ENCODE data around the gene RPTOR.

RPTOR gene

DNA sequence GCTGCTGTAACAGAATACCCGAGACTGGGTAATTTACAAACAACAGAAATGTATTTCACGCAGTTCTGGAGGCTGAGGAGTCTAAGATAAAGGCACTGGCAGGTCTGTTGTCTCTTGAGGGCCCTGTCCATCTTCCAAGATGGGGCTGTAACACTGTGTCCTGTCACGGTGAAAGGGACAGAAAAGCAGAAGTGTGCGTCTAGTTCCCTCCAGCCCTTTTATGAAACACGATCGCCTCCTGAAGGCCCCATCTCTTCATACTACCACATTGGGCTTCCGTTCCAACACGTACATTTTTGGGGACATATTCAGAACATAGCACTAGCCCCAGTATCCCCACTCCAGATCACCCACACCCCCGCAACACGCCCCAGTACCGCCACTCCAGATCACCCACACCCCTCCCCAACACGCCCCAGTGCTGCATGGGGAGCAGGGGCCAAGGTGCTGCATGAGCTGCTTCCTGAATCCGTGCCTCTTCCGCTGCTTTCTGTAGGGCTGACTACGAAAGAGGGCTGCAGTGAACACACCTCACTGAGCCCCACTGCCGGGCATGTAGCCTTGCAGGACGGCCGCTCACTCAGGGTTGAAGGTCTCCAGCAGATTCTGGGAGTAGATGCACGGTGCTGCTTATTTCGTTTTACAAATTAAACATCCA, 91.9 kb downstream of the RPTOR start:
- no peak overlapping the region for H2BK5ac ChIP-seq (ENCODE audit: low read length)
- H3K9me3 ChIP-seq (replicated peaks in 1 of 2; ENCODE audit: control insufficient read depth in 2 of 2, insufficient read depth in 1 of 2, low read depth in 1 of 2, low read length in 2 of 2) = peaks cover 0 to 8% of the 10 kb centered on the region in 2 donors
- H3K18ac ChIP-seq (ENCODE audit: low read length) = peak overlapping the region; percentile 31
- peaks cover 14% of the 10 kb centered on the region for H3K79me1 ChIP-seq (ENCODE audit: low read depth, low read length)
- H4K8ac ChIP-seq (ENCODE audit: low read depth, low read length) = no peak overlapping the region
- peaks cover 0 to 2% (median 0%) of the 10 kb centered on the region in 3 experiments for H3K27me3 ChIP-seq (ENCODE audit: control insufficient read depth in 3 of 3, insufficient read depth in 3 of 3, low read depth in 1 of 3, low read length in 3 of 3)
- H3K27ac ChIP-seq (replicated peaks; ENCODE audit: low read length) = no peak overlapping the region
- no peak overlapping the region for H2AFZ ChIP-seq (ENCODE audit: low read length)
- no peak overlapping the region for H3K4me2 ChIP-seq (ENCODE audit: insufficient read depth, low read length, poor library complexity, severe bottlenecking)
- H3K23ac ChIP-seq (ENCODE audit: low read depth, low read length, poor library complexity) = no peak overlapping the region
- H2BK120ac ChIP-seq (ENCODE audit: low read depth, low read length) = no peak overlapping the region
- H3K9ac ChIP-seq (ENCODE audit: low read depth, low read length, poor library complexity) = no peak overlapping the region
- WGBS, 2 donors (ENCODE audit: extremely low coverage in 2 of 2, insufficient read length in 2 of 2, insufficient replicate concordance in 1 of 2) = no CpG with 5 or more reads among the region's 20 CpGs
- no peak overlapping the region for H2BK12ac ChIP-seq (ENCODE audit: low read length)
- no peak overlapping the region for H3K4me3 ChIP-seq (ENCODE audit: low read length in 2 of 2)
- H3K4me1 ChIP-seq (ENCODE audit: control insufficient read depth in 2 of 2, insufficient read depth in 1 of 2, low read depth in 1 of 2, low read length in 2 of 2) = peaks cover 0 to 11% of the 10 kb centered on the region in 2 donors
- H3K4ac ChIP-seq (ENCODE audit: low read length) = no peak overlapping the region
- no peak overlapping the region for H4K91ac ChIP-seq (ENCODE audit: low read depth, low read length, poor library complexity)
- no peak overlapping the region for H2BK15ac ChIP-seq (ENCODE audit: low read length)
- no peak overlapping the region for H3K14ac ChIP-seq (ENCODE audit: low read length)
- no peak overlapping the region for H2AK5ac ChIP-seq (ENCODE audit: low read depth, low read length)
- peaks cover 0 to 3% of the 10 kb centered on the region in 2 donors for H3K36me3 ChIP-seq (replicated peaks in 1 of 2; ENCODE audit: control insufficient read depth in 2 of 2, insufficient read depth in 2 of 2, low read length in 2 of 2)
- no peak for DNase-seq (ENCODE audit: low spot score)

DNA sequence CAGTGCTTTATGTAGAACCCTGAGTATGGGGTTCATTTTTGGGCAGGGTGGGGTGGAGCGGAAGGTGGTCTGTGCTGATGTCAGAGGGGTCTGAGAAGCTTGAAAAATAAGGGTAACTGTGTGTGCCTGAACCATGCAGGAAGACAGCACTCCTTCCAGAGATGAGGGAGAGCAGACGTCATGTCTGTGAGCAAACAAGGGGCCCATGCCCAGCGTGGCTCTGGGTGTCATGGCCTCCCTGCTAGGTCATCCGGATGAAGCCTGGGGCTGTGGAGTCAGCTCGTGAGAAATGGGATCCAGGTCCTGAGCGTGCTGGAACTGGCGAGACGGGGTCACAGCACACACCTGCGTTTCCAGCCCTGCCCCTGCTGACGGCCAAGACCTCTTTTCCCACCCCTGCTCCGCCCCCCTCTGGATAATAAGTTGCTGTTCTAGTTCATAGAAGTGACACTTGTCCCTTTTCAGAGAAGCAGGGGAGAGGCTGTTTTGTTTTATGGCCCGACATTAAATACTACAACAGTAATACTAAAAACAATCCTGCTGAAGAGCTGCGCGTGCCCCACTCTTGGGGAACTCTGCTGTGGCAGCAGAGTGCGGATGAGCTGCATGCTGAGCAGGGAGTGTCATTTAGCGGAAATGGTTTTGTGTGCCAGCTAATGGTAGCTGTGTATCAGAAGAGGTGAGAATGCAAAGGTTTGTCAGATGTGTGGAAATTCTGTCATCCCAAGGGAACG, 92.6 kb downstream of the RPTOR start:
- no CpG with 5 or more reads among the region's 17 CpGs for WGBS, 2 donors (ENCODE audit: extremely low coverage in 2 of 2, insufficient read length in 2 of 2, insufficient replicate concordance in 1 of 2)
- peaks cover 14% of the 10 kb centered on the region for H3K79me1 ChIP-seq (ENCODE audit: low read depth, low read length)
- DNase-seq (ENCODE audit: low spot score) = no peak
- H3K4me1 ChIP-seq (ENCODE audit: control insufficient read depth in 2 of 2, insufficient read depth in 1 of 2, low read depth in 1 of 2, low read length in 2 of 2) = peaks cover 0 to 11% of the 10 kb centered on the region in 2 donors
- H3K27me3 ChIP-seq (ENCODE audit: control insufficient read depth in 3 of 3, insufficient read depth in 3 of 3, low read depth in 1 of 3, low read length in 3 of 3) = peaks cover 0 to 2% (median 0%) of the 10 kb centered on the region in 3 experiments
- H3K9ac ChIP-seq (ENCODE audit: low read depth, low read length, poor library complexity) = no peak overlapping the region
- H3K36me3 ChIP-seq (replicated peaks in 1 of 2; ENCODE audit: control insufficient read depth in 2 of 2, insufficient read depth in 2 of 2, low read length in 2 of 2) = peaks cover 0 to 4% of the 10 kb centered on the region in 2 donors
- no peak overlapping the region for H2BK12ac ChIP-seq (ENCODE audit: low read length)
- H3K4me3 ChIP-seq (ENCODE audit: low read length in 2 of 2) = no peak overlapping the region
- H2BK120ac ChIP-seq (ENCODE audit: low read depth, low read length) = no peak overlapping the region
- no peak overlapping the region for H2BK15ac ChIP-seq (ENCODE audit: low read length)
- no peak overlapping the region for H2BK5ac ChIP-seq (ENCODE audit: low read length)
- no peak overlapping the region for H3K23ac ChIP-seq (ENCODE audit: low read depth, low read length, poor library complexity)
- H4K91ac ChIP-seq (ENCODE audit: low read depth, low read length, poor library complexity) = no peak overlapping the region
- H3K4me2 ChIP-seq (ENCODE audit: insufficient read depth, low read length, poor library complexity, severe bottlenecking) = no peak overlapping the region
- H2AK5ac ChIP-seq (ENCODE audit: low read depth, low read length) = no peak overlapping the region
- no peak overlapping the region for H3K4ac ChIP-seq (ENCODE audit: low read length)
- no peak overlapping the region for H2AFZ ChIP-seq (ENCODE audit: low read length)
- H3K18ac ChIP-seq (ENCODE audit: low read length) = peak overlapping the region; percentile 54
- peak overlapping the region; percentile 10 for H3K14ac ChIP-seq (ENCODE audit: low read length)
- peak overlapping the region; percentile 55 for H4K8ac ChIP-seq (ENCODE audit: low read depth, low read length)
- no peak overlapping the region for H3K27ac ChIP-seq (replicated peaks; ENCODE audit: low read length)
- peaks cover 0 to 8% of the 10 kb centered on the region in 2 donors for H3K9me3 ChIP-seq (replicated peaks in 1 of 2; ENCODE audit: control insufficient read depth in 2 of 2, insufficient read depth in 1 of 2, low read depth in 1 of 2, low read length in 2 of 2)

DNA sequence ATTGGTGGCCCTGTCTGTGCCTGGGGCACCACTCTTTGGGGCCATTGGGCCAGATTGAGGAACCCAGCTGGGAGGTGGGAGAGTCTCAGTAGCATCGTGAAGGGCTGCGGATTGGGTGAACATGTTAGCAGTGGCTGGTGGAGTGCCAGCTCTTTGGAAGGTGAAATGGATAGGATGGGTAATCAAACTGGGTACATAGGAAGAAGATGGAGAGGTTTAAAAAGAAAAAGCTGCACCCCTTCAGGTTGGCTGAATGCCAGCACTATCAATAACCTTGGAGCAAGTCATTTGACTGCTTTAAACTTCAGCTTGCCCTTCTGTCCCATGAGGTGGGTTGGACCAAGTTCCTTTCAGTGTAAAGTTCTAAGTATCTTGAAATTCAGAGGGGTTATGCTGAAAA, 95.0 kb downstream of the RPTOR start:
- Histone ChIP-seq H3K4me2 (ENCODE audit: insufficient read depth, low read length, poor library complexity, severe bottlenecking) (no peak overlapping the region), H3K14ac (ENCODE audit: low read length) (no peak overlapping the region), H3K18ac (ENCODE audit: low read length) (no peak overlapping the region), H2AK5ac (ENCODE audit: low read depth, low read length) (no peak overlapping the region), H4K8ac (ENCODE audit: low read depth, low read length) (no peak overlapping the region), H3K4me1 (ENCODE audit: control insufficient read depth in 2 of 2, insufficient read depth in 1 of 2, low read depth in 1 of 2, low read length in 2 of 2) (peaks cover 0 to 5% of the 10 kb centered on the region in 2 donors), H2BK15ac (ENCODE audit: low read length) (no peak overlapping the region), H3K23ac (ENCODE audit: low read depth, low read length, poor library complexity) (no peak overlapping the region), H2BK120ac (ENCODE audit: low read depth, low read length) (no peak overlapping the region), H3K27me3 (ENCODE audit: control insufficient read depth in 3 of 3, insufficient read depth in 3 of 3, low read depth in 1 of 3, low read length in 3 of 3) (no peaks in the 10 kb centered on the region), H3K9me3 (replicated peaks in 1 of 2; ENCODE audit: control insufficient read depth in 2 of 2, insufficient read depth in 1 of 2, low read depth in 1 of 2, low read length in 2 of 2) (peaks cover under 1 to 3% of the 10 kb centered on the region in 2 donors), H3K4me3 (ENCODE audit: low read length in 2 of 2) (no peak overlapping the region), H2BK5ac (ENCODE audit: low read length) (no peak overlapping the region), H3K36me3 (replicated peaks in 1 of 2; ENCODE audit: control insufficient read depth in 2 of 2, insufficient read depth in 2 of 2, low read length in 2 of 2) (peaks cover 2 to 10% of the 10 kb centered on the region in 2 donors), H3K4ac (ENCODE audit: low read length) (no peak overlapping the region), H2AFZ (ENCODE audit: low read length) (no peak overlapping the region), H4K91ac (ENCODE audit: low read depth, low read length, poor library complexity) (no peak overlapping the region), H3K9ac (ENCODE audit: low read depth, low read length, poor library complexity) (no peak overlapping the region), H3K27ac (replicated peaks; ENCODE audit: low read length) (no peak overlapping the region), H3K79me1 (ENCODE audit: low read depth, low read length) (peaks cover 6% of the 10 kb centered on the region), H2BK12ac (ENCODE audit: low read length) (no peak overlapping the region)
- no CpG with 5 or more reads among the region's 2 CpGs for WGBS, 2 donors (ENCODE audit: extremely low coverage in 2 of 2, insufficient read length in 2 of 2, insufficient replicate concordance in 1 of 2)
- no peak for DNase-seq (ENCODE audit: low spot score)

DNA sequence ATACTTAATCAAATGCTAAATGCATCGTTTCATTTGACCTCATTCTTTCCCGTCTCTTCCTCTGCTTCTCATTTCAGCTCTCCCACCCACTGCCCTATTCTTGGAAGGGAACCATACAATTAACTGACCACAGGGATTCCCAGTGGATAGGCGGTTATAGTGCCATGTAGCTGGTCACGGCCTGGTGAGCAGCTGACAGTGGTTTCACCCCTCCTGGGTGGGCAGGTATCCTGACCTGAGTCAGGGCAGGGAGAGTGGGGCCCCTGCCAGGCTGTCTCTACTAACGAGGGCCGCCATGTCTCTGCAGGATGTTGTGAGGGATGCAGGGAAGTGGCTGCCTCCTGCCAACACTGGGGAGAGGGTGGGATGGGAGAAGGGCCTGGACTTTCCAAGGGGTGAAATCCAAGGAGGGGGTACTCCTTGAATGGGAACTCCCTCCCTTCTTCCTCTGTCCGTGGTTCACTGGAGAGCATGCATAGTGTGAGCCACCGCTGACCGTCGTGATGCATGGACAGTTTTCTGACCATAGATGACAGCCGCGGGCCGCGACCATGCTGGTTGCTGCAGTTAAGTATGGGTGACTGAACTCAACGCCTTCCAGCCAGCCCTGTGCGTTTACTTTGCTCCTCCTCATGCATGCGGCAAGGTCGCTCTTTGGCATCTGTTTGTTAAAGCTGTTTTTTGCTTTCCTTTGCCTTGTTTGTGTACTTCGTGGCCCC, 95.9 kb downstream of the RPTOR start:
- no peak overlapping the region for H2AFZ ChIP-seq (ENCODE audit: low read length)
- DNase-seq (ENCODE audit: low spot score) = no peak
- no peak overlapping the region for H3K9ac ChIP-seq (ENCODE audit: low read depth, low read length, poor library complexity)
- no peak overlapping the region for H2BK120ac ChIP-seq (ENCODE audit: low read depth, low read length)
- no peak overlapping the region for H3K4me2 ChIP-seq (ENCODE audit: insufficient read depth, low read length, poor library complexity, severe bottlenecking)
- peaks cover 0 to 7% of the 10 kb centered on the region in 2 donors for H3K4me1 ChIP-seq (ENCODE audit: control insufficient read depth in 2 of 2, insufficient read depth in 1 of 2, low read depth in 1 of 2, low read length in 2 of 2)
- H3K14ac ChIP-seq (ENCODE audit: low read length) = no peak overlapping the region
- no peaks in the 10 kb centered on the region for H3K27me3 ChIP-seq (ENCODE audit: control insufficient read depth in 3 of 3, insufficient read depth in 3 of 3, low read depth in 1 of 3, low read length in 3 of 3)
- no peak overlapping the region for H3K4me3 ChIP-seq (ENCODE audit: low read length in 2 of 2)
- no peak overlapping the region for H2BK5ac ChIP-seq (ENCODE audit: low read length)
- no CpG with 5 or more reads among the region's 19 CpGs for WGBS, 2 donors (ENCODE audit: extremely low coverage in 2 of 2, insufficient read length in 2 of 2, insufficient replicate concordance in 1 of 2)
- H3K4ac ChIP-seq (ENCODE audit: low read length) = no peak overlapping the region
- H4K91ac ChIP-seq (ENCODE audit: low read depth, low read length, poor library complexity) = no peak overlapping the region
- no peak overlapping the region for H3K23ac ChIP-seq (ENCODE audit: low read depth, low read length, poor library complexity)
- no peak overlapping the region for H3K27ac ChIP-seq (replicated peaks; ENCODE audit: low read length)
- no peak overlapping the region for H2BK15ac ChIP-seq (ENCODE audit: low read length)
- peaks cover 2 to 13% of the 10 kb centered on the region in 2 donors for H3K36me3 ChIP-seq (replicated peaks in 1 of 2; ENCODE audit: control insufficient read depth in 2 of 2, insufficient read depth in 2 of 2, low read length in 2 of 2)
- H3K9me3 ChIP-seq (replicated peaks in 1 of 2; ENCODE audit: control insufficient read depth in 2 of 2, insufficient read depth in 1 of 2, low read depth in 1 of 2, low read length in 2 of 2) = peaks cover 0 to 3% of the 10 kb centered on the region in 2 donors
- peaks cover 3% of the 10 kb centered on the region for H3K79me1 ChIP-seq (ENCODE audit: low read depth, low read length)
- H2BK12ac ChIP-seq (ENCODE audit: low read length) = no peak overlapping the region
- no peak overlapping the region for H4K8ac ChIP-seq (ENCODE audit: low read depth, low read length)
- H2AK5ac ChIP-seq (ENCODE audit: low read depth, low read length) = no peak overlapping the region
- no peak overlapping the region for H3K18ac ChIP-seq (ENCODE audit: low read length)

All from neuronal stem cell (in vitro differentiated cells).